GM21367 (cell line): ENCODE measurements around the gene AGO3.
"Not testable (repeated sequence)": the region's sequence is repeated elsewhere in the genome, so short reads cannot be mapped to it uniquely, and the experiment has no call there.

Source experiments
- ATAC-seq: cut with Tn5 transposase; IDR thresholded peaks from one replicate; pipeline ENCODE4 v1.9.1; 2021; ENCODE audit not compliant: unreplicated experiment

The AGO3 gene

DNA sequence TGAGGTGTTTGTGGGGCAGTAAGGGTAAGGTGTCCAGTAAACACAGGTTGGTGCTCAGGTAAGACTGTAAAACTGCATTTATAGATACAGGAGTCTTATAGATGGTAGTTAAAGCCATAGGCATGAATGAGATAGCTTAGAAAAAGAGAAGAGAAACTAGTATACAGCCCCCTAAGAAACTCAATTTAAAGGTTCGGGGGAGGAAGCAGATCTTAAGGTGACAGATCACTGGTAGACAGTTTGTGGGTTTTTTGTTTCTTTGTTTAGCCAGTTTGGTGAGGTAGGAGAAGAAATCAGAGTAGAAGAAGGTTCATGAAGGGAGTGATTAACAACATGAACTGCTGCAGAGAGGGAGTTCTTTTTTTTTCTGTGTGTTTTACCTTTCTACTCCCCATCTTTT lies 6.1 kb upstream of the AGO3 start:
- no peak for ATAC-seq

DNA sequence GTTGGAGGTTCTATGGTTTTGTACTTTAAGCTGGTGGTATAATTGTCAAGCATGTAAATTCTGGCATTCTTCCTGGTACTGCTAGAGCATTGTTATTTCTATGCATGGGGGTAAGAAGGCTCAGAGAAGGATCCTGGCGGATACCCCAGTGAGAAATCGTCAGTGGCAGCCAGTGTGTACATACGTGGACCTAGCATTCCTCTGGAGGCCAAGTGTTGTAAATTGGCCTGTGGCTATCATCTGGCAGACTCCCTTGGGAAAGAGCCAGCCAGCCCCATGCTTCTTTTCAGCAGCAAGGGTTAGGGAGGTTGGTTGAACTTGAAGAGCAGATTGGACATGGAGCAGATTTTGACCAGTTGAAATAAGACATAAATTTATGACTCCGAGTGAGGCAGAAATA lies 5.2 kb upstream of the AGO3 start:
- no peak for ATAC-seq

DNA sequence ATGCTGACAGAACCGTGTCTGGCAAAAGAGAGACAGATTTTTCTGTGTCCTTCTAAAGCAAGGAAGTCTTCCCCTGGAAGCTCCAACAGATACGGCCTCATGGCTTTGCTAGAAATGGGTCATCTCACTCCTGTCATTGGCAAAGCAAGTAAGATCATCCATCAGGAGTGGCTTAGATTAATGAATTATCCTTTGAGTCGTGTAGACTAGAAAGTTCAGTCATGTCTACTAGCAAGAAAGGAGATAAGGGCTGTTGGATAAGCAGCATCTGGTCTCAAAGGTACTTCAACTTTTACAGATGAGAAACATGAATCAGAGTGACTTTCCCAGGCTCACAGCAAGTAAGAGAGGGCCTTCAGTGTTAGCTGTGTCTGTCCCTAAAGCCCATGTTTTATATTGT lies 3.4 kb upstream of the AGO3 start:
- ATAC-seq = no peak

DNA sequence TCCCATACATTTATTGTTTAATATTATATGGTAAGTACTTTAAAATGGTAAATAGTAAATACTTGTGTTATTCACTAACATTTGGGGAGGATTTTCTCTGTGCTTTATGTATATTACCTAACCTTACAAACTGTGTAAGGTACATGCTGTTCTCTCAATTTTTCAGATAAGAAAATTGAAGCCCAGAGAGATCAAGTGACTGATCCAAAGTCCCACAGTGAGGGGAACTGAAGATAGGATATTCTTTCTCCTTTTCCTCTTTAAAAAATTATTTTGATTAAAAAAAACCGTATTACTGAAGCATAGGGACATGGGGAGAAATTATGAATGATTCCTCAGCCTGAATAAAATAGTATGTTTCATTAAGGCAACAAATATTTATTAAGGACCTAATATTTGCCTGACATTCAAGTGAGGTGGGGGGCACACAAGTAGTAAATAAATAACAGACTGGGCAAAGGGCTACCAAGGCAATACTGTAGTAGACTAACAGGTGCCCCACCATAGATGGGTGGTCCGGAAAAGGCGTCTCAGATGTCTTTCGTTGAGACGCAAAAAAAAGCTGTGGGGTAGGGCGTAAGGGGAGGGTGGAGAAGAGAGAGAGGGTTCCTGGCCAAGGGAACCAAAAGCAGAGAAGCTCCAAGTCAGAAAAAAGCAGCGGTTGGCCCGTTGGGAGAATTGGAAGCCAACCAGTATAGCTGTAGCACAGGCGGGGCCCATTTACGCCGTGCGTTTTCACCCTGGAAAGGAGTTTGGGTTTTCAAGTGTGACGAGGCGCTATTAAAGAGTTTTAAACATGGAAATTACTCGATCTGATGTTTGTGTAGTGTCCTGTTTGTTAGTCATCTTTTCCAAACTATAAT lies 944 bp upstream of the AGO3 start:
- ATAC-seq = no peak

DNA sequence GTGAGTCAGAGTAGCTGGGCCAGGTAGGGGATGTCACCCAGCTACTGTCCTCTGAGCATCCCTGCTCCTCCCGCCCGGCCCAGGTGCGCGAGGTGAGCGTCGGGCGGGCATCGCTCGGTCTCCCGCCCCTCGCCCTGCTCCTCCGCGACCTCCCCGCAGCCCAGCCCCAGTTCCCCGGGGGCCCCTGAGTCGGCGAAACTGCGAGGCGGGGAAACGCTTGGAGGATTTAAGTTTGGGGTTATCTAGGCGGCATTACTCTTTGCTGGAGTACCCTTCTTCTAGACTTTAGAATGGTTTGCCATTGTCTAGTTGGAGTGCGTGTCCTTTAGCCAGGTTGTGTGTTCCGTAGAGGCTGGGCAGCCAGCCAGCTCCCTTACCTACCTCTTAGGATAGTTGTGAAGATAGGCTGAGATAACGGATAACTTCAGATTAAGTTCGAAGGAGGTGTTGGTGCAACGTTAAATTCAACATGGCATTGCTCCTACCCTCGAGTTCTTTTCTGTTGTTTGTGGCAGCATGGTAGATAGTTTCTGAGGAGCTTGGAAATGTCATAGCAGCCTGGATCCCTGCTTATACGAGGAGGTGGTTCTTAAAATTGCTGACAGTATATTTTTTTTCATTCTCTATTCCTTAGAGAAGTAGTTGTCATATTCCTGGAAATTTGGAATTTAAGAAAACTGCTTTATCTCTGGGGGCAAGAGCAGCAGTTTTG lies 697 bp downstream of the AGO3 start:
- peak; percentile 28 for ATAC-seq

DNA sequence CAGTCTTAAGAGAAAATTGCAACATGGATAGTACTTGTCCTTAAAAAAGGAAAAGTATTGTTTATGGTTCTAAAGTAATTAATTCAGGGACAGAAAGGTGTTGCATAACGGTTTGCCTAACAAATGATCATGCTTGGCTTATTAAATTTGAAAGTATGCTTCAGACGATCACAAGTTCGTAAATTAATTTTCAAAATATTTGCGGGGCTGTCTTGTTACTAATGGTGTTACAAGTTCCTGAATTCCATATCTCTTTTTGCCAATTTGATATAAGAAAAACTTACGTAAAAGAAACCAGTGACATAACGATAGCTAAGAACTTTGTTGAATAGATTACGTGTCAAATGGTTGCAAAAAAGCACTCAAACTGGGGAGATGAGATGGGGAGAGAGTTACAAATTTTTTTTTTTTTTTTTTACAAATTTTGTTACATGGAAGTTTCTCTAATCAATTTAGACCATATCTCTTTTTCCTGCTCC lies 1.3 kb downstream of the AGO3 start:
- ATAC-seq = no peak

DNA sequence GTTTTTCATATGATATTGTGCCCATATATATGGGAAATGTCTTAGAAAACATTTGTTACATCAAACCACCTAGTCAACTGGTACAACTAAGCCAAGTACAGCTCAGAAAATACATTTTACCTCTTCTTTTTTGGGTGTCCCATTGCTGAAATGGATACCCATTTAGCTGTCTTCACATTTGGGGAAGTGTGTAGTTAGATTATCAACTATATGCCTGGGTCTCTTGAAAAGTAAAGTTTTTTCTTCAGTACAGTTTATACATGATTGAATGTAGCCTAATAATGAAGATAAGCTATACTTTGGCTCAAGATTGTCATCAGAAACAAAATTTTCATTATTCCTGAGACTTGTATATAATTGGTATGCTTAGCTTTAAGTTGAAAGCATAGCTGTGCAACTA lies 2.0 kb downstream of the AGO3 start:
- ATAC-seq = no peak

DNA sequence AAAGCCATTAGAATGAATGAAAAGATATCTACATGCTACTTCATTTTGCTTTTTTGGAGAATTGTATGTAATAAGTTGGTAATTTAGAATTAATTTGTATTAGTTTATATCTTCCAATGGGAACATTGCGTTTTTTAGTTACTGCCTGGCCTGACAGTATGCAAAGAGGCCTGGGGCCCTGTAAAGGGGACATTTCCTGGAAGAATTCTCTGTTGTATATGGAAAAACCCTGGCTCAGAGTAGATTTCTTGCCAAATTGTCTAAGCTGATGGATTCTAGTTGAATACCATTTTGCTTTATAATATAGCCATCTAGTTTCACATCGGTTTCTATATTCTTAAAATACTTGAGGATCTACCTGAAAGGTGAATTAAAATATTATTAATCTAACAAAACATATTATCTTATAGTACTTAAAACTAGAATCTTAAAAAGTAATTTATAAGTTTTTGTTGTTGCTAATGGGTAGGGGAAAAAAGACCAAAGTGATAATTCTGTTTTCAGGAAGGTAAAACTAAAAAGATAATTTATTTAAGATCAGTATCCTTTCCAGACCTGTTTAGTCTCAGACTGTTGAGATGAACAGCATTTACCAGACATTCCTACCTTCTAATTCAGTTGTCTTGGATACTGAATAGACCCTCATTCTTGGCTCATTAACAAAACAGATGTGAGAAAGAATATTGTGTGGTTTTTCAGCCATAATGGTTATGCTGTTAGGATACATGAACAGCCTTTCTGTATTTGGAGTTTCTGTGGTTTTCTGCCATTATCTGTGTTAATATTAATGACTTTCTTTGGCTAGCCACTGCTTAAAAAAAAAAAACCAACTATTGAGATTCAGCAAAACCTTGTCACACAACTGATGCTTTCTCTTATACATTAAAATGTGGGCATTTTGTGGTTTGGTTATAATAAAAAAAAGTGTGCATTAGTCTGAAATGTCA lies 4.8 kb downstream of the AGO3 start:
- ATAC-seq = no peak

DNA sequence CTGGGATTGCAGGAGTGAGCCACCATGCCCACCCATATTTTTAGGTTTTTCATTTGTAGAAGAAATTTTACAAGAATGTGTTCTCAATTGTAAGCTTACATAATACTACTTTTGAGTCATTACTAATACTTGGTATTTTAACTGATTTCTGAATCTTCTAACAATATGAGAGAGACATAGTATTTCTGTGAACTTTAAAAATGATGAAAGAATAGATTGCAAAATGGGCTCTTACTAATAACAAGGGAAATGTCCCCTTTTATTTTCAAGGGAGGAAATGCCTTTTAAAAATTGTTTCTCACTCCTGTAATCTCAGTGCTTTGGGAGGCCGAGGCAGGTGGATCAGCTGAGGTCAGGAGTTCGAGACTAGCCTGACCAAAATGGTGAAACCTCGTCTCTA lies 5.9 kb downstream of the AGO3 start:
- ATAC-seq = no peak

DNA sequence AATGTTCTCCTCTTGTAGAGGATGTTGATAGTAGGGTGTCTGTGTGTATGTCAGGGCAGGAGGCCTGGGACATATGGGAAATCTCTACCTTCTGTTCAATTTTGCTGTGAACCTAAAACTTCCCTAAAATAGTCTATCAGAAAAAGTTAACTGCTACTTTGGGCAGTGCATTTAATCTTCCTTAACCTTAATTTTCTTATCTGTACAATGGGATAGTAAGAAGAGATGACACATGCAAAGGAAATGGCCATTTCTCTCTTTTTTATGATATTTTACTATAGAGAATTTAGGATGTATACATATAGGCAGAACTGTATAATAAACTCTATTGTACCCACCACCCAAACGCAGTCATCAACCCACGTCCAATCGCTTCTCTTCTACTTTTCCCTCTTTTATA lies 8.6 kb downstream of the AGO3 start:
- no peak for ATAC-seq

DNA sequence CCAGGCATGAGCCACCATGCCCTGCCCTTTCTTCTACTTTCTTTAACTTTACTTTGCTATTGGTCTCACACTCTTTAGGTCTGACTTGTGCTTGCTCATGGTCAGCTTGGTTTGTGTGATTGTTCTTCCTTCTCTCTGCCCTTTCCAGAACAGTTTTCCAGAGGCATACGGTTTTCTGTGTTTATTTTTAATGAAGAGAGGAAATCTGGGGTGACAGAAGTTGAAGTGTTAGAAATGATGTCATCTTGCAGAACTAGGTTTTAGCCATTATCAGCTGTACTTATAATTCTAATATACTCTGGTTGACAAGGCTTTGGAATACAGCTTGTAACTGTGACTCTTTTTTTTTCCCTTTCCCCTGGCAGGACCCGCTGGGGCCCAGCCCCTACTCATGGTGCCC lies 14.4 kb downstream of the AGO3 start:
- no peak for ATAC-seq

DNA sequence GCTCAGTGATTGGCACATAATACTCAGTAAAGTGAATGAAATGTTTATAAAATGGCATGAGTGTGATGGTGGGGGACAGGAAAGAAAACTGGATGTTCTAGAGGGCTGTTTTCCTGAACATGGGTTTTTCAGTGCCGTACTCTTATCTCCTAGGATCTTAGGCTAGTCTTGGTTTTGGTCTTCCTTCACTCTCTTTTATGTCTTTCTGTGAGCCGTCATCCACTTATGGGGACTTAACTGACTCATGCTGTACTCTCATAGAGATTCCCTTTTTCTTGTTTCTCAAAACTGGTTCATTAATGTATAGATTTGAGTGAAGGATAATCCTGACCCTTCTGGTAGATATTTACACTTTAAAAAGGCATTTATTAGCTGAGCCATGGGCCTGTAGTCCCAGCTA lies 16.6 kb downstream of the AGO3 start:
- no peak for ATAC-seq

DNA sequence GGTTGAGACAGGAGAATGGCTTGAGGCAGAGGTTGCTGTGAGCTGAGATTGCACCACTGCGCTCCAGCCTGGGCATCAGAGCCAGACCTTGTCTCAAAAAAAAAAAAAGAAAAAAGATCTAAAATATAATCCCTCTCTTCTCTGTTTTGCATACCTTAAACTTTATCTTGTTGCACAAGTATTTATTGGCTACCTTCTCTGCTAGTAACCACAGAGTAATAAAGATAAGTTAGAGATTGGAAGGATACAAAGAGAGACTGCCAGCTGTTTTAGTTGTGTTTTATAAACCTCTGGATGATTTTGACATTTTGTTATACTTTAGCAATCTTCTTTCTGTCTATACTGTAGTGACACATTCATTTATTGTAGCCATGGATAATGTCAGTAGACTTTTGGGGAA lies 27.7 kb downstream of the AGO3 start:
- ATAC-seq = no peak

DNA sequence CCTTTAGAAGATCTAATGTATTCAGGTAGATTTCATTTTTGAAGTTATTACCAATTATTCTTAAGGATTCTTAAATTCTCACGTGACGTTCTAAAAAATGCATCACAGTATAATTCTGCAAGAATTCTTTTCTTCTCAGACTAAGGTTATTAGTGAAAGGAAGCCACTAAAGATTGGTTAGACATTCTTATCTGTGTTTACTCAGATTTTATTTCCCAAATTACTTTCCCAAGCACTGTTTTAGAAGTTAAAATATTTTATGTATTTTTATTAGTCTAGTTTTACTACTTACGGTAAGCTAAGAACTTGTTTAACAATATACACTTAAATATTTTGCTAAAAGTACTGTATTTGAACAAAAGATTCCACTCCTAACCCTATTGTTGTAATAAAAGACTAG lies 28.4 kb downstream of the AGO3 start:
- ATAC-seq = no peak

DNA sequence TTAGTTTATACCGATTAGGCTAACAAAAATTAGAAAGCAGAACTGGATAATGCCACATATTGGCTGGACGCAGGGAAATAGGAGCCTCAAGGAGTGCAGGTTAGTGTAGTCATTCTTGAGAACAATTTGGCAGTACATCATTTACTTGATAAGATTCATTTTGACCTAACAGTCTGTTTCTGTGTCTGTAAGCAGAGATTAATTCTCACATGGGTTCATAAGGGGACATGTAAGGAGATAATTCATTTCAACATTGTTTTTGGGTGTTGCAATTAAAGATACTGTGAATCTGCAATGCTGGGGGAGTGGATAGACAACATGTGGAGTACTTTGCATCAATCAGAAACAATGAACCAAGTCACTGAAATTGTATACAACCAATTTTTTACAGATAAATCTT lies 32.0 kb downstream of the AGO3 start:
- no peak for ATAC-seq

DNA sequence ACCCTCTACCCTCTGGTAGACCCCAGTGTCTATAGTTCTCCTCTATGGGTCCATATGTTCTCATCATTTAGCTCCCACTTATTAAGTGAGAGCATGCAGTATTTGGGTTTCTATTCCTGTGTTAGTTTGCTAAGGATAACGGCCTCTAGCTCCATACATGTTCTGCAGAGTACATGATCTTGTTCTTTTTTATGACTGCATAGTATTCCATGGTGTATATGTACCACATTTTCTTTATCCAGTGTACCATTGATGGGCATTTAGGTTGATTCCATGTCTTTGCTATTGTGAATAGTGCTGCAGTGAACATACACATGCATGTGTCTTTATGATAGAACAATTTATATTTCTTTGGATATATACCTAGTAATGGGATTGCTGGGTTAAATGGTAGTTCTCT lies 33.4 kb downstream of the AGO3 start:
- ATAC-seq = not testable (repeated sequence)

DNA sequence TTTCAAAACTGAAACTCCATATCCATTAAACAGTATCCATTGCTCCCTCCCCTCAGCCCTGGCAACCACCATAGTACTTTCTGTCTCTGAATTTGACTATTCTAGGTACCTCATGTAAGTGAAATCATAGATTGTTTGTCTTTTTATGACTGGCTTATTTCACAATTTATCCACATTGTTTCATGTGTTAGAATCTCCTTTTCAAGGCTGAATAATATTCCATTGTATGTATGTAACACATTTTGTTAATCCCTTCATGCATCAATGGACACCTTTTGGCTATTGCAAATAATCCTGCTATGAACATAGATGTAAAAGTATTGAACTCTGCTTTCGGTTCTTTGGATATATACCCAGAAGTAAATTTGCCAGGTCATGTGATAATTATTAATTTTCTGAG lies 37.5 kb downstream of the AGO3 start:
- ATAC-seq = no peak

DNA sequence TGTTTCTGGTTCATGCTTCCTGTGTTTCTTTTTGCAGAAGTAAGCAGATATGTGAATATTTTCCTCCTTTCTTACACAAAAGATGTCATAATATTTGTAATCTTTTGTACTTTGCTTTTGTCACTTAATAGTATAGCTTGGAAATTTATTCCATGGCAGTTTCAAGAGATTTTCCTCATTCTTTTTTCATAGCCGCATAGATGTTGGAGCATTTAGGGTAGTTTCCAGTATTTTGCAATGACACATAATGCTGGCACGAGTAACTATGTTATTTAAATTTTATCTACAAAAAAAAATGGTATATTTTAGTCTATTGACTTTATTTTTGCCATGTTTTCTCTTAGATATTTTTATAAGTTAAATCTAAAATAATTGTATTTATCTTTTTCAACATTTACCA lies 40.7 kb downstream of the AGO3 start:
- no peak for ATAC-seq

DNA sequence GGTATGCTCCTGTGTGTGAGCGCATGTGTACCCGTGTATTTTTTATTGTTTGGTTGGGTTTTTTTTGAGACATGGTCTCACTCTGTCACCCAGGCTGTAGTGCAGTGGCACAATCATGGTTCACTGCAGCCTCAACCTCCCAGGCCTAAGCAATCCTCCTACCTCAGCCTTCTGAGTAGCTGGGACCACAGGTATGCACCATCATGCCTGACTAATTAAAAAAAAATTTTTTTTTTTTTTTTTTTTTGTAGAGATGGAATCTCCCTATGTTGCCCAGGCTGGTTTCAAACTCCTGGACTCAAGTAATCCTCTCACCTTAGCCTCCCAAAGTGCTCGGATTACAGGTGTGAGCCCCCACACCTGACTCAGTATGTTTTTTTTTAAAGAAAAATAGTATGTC lies 41.7 kb downstream of the AGO3 start:
- ATAC-seq = not testable (repeated sequence)

DNA sequence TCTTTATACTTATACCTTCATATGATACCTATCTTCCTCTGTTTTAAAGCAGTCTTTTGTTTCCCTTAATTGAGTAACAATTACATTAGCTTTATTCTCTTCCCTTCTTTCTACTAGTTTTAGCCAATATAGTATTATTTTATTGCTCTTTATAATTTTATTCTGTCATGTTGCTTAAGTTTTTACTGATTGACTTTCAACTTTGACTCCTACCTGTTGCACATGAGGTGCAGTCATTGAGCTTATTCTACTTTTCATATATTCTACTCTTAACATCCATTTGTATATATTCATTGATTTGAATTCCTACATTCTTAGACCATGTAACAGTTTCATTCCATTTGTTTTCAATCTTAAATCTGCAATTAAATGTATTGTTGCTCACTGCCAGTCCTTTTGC lies 49.2 kb downstream of the AGO3 start:
- ATAC-seq = no peak

DNA sequence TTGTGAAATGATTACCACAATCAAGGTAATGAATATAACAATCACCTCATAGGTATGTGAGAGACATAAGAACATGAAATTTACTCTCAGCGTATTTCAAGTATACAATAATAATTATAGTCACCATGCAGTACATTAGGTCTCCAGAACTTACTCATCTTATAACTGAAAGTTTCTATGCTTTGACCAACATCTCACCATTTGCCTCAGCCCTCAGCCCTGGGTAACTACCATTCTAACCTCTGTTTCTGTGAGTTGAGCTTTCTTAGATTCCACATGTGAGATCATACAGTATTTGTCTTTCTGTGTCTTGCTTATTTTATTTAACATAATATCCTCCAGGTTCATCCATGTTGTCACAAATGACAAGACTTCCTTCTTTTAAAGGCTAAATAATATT lies 57.3 kb downstream of the AGO3 start:
- no peak for ATAC-seq
